ENCODE measurements around the gene GOLGA7B.

The GOLGA7B gene

DNA sequence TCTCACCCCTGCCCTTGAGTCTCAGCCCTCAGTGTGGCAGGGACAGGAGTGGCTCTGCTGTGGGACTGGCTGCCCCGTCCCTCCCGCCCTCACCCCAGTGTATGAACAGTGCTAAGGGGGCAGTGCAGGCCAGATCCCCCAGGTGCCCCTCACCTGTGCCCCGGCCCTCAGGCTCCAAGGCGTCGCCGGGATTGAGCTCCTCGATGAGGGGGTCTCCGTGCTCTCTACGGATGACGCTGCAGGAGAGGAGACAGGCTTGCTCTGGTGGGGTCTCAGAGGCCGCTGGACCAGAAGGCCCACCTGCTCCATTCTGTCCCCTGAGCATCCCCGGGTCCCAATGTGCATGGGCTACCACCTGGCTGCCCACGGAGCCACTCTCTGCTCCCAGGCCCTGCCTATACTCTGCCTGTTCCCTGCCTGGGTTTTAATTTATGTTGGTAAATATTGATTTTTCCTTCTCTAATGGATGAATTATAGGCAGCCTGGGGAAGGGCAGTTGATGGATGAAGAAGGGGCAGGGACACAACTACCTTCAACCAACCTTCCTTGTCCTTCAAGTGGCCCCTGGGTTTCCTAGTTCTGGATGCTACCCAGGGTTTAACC lies 47.2 kb downstream of the GOLGA7B start:
- no peak for DNase-seq

DNA sequence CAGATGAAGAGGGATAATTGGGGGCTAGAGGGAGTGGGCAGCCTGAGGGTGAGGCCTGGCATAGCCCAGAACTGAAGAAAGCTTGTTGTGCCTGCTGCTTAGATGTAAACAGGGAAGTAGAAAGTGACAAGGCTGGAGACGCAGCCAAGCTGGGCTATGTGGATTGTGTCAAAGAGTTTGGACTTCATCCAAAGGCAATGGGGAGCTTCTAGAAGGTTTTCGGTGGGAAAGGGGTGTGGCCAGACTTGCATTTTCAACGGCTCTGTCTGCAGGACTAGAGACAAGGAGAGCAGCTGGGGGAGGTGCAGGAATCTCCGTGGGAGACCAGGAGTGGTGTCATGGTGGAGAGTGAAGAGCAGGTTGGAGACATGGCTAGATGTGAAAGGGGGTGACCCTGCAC lies 48.8 kb downstream of the GOLGA7B start:
- DNase-seq, result no peak

DNA sequence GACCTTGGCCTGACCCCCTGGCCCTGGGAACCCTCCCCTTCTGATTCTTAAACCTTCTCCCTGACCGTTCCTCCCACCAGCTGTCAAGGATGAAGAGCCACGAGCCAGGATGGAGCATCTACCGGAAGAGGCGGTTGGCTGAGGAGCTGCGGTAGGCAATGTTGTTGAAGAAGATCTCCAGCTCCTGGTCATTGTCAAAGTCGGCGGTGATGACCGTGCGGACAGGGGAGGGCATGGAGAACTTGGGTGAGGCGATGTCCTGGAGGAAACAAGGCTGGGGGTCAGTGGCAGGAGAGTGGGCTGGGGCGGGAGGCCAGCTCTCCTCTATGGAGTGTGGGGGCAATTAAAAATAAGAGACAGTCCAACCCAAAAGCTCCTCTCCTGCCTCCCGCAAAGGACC lies 51.7 kb downstream of the GOLGA7B start:
- DNase-seq, result no peak

DNA sequence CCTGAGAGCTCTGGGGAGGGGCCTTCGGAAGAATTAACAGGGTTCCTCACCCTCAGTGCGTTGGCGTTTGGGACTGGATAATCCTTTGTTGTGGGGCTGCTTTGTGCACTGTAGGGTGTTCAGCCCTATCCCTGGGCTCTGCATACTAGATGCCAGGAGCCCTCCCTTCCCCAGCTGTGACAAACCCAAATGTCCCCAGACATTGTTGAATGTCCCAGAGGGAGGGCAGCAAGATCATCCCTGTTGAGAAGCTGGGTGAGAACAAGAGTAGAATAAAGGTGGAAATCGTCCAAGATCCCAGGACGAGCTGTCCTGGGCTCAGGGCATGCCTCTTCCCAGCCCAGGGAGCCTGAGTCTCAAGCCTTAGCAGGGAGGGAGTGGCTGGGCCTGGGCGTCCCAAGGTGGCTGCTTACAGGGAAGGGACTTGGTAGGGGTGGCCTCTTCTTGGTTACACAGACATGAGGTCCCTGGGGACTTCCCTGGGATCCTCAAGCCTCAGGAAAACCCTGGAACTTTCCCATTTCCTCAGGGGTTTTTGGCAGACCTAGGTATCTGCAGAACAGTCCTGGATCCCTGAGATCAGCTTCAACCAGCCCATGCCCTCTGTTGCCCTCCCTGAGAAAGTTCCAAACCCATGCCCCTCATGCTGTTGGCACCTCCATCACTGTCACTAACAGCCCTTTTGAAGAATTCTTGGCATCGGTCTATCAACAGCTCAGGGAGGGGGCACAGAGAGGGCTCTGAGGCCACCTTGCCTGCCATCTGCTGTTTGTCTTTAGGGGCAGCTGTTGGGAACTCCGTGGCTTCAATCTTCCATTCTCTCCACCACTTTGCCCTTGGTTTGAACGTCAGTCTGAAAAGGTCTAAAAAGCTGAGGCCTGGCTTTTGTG lies 53.7 kb downstream of the GOLGA7B start:
- DNase-seq, result no peak

DNA sequence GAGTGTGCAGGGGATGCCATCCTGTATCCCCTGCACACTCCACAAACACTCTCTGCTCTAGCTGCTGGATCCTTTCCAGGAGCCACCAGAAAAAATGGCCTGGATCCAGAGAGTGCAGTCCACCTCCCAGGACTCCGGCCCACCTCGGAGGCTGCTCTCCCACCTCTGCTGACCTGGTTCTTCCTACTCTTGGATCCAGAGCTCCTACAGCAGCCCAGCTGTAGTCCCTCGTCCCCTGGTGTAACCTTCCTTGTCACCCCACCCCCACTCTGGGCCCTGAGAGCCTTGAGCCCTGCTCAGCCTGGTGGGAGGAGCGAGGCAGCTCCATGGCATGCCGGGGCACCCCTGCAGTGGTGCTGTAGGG lies 54.4 kb downstream of the GOLGA7B start:
- DNase-seq, result no peak

DNA sequence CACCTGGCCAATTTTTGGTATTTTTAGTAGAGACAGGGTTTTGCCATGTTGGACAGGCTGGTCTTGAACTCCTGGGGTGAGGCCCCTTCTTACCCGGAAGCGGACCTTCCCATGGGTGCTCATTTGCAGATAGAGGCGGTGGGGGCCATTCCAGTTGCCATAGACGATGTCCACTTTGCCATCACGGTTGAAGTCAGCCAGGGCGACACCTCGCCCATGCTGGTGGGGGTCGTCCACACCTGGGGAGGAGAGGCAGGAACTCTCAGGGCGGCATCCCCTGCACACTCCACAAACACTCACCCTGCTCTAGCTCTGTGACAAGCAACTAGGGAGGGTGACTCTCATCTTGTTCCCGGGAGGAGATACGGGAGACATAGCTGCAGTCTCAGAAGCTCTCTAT lies 54.9 kb downstream of the GOLGA7B start:
- DNase-seq, result no peak

DNA sequence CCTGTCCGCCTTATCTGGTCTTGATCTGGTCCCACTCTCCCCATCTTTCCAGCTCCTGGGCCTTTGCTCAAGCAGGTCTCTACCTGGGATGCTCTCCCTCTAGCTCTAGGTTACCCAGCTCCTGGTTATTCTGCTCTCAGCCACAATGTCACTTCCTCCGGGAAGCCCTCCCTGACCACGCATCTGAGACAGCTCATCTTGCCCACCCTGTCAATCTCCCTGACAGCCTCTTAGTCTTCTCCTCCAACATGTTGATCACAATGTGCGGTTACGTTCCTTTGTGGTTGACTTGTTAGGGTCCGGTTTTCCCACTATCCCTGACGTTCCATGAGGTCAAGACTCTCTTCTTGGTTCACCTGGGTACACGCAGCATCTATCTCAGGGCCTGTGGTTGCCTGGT lies 55.6 kb downstream of the GOLGA7B start:
- no peak for DNase-seq

DNA sequence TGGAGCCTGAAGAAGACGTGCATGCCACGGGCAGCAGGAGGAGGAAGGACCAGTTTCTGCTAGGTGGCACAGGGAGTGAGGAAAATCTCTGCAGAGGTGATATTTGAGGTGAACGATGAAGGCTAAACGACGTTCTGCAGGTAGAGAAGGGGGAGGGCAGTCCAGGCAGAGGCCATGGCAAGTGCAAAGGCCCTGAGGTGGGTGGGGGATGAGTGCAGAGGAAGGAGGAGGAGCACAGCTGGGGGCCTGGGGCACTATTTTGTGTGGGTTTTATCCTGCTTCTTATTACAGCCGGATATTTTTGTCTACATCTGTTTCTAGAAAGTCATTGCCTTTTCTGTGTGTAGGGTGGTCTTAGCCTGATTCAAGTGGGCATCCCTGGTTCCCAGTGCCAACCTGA lies 57.6 kb downstream of the GOLGA7B start:
- DNase-seq, result no peak

DNA sequence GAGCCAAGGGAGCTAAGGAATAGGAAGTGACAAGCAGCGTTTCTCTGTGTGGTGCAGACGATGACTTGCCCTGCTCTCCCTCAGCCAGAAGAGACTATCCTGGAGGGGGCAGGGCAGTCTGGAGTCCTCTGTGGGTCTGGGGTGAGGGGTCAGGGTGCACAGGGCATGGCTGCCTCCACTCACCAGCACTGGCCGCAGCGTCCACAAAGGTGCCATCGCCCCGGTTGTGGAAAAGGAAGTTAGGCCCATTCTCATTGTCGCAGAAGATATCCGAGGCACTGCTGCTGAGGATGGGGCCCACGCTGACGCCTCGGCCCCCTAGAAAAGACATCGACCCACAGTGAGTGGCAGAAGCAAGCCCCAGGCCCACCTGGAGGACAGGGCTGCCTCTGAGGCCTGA lies 58.2 kb downstream of the GOLGA7B start:
- DNase-seq, result no peak

DNA sequence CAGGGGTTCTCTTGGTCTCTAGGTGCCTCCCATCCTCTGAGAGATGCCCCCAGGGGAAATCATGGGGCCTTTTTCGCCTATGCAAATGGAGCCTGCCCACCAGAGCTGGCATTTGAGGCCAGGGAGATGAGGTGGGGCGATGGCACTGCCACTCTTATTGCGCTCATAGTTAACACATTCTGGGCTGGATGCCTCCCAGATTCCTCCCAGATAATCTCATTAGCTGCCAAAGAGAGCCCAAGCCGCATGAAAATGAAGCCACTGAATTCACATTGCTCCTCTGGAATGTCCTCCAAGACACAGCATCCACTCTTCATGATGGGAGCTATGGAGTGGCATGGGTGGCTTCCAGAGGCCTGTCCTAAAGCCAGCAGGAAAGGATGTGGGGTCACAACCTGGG lies 61.0 kb downstream of the GOLGA7B start:
- no peak for DNase-seq

DNA sequence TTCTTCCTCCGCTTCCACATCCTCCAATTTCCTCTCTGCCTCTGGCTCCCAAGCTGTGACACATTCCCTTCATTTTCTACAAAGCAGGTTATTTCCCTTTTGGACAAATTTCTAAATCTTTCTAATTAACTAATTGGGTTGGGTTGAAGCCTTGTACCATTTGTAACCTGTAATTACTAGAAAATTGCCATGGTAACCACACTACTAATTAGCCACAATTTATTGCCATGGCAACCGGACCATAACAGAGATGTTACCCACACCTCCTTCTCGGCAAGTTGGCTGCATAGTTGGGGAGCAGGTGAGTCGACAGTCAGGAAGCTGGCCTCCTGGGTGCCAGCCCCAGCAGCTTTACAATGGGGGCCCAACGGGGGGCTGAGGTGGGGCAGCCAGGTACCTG lies 61.6 kb downstream of the GOLGA7B start:
- DNase-seq, result no peak

DNA sequence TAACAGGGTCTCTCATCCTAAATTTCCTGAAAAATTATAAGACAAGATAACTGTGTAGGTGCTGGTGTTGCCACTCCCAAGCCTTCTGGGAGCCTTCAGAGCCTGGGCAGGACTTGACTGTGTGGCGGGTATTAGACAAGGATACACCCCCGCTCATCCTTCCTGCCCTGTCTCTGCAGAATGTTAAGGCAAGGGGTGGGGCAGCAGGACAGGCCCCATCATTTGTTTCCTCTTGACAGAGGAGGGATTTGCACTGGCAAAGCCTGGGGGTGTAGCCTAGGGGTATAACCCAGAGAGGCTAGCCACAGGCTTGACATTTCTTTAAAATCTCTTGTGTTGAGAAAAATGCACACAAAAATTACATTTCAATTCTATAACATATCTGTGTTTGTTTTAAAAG lies 63.5 kb downstream of the GOLGA7B start:
- no peak for DNase-seq

DNA sequence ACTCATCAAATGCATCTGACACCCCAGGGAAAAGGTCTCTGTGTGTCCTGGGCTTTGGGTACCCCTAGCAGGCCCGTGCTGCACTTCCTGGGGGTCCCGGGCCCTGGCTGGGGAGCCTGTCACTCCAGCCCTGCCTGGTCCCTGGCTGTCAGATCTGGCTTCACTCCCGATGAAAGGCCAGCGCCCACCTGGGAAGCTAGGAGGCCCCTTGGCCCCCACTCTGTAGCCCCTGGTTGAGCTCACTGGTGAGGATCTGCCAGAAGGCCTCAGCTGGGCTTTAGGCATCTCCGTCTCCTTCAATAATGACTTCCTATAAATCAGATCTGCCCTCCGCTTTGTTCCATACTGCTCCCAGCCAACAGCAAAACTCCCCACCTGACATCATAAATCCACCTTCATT lies 64.0 kb downstream of the GOLGA7B start:
- no peak for DNase-seq

DNA sequence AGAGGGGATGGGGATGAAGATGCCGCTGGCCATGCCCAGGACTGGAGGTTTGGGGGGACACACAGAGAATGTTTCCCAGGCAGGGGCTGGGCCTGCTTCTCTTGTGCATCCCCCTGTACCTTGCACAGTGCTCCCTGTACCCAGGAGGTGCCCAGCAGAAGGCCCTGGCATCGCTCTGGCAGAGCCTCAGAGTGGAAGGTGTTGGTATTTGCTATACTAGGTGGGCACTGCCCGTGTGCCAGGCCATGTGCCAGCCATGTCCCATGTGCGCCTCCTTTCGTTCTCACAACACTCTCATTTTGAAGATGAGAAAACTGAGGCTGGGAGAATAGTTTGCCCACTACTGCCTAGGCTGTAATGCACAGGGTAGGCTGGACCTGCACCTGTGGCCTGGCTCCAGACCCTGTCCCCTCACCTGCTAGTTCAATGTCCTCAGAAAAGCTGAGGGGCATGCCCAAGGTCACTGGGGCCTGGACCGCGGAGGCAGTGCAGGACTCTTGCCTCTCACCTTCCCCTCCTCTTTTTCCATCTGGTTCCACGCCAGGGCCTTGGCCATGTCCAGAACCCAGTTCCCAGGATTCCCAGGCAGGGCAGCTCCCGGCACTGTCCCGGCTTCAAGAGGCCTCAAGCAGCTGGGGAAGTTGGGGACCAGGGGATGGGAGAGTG lies 64.7 kb downstream of the GOLGA7B start:
- DNase-seq, result no peak

DNA sequence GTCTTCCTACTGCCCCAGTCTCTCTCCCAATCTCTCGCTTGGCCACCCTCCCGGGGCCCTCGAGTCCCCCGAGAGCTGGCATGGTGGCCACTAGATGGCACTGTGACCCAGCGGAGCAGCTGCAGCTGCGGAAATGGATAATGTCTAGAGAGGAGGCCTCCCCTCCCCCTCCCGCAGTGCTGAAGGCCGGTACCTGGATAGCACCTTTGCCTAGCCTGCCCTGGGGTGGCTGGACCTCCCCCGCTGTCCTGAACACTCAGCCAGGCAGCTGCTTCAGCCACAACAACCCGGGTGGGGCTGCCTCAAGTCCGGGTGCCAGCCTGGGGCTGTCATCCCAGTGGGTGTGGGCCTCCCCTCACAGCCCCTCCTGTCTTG lies 65.2 kb downstream of the GOLGA7B start:
- DNase-seq, result no peak

DNA sequence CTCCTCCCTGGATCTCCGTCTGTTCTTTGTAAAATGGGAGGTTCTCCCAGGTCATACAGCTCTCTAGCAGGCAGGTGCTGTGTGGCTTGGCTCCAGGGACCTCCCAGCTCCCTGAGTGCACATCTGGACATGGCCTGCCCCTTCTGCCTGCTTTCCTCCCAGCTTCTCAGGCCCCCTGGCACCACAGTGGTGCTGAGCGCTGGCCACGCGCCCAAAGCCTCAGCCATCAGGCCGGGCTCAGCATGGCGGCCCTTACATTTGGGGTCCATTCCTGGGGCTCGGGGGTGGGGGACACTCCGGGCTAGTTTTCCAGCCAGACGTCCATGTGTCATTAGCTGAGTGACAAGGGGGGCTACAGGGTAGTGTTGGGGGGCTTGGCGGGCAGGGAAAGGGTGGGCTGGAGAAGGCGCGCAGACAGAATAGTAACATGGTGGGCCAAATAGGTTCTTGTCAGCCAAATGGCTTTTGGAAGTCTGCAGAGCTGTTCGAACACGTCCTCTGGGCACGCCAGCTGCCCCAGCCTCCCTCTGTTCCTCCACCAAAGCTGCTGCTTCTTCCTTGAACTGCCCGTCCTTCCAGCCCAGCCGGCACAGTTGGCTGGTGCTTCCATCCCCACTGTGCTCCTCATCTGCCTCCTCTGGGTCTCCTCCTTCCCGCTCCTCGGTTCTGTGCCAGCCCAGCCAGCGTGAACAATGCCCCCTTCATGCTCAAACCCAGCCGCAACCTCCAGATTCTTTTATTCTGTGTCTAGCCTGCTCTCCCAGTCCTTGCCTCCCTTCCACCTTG lies 65.9 kb downstream of the GOLGA7B start:
- DNase-seq, result no peak

DNA sequence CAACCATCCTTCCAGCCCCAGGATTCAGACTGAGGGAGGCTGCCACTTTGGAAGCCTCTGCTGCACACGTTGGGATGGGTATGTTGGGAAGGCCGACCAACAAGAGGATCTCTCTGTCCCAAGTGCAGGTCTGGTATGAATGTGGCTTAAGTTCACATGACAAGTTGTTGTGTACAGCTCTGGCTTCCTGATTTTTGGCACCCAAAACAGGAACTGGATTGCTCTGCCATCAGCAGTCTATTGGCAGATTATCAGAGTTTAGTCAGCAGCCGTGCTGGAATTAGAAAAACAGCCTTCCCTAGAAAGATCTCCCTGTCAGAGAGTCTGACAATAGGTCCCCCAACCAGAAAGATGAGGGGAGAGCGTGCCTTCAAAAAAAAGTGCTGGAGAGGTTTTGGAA lies 66.9 kb downstream of the GOLGA7B start:
- no peak for DNase-seq

DNA sequence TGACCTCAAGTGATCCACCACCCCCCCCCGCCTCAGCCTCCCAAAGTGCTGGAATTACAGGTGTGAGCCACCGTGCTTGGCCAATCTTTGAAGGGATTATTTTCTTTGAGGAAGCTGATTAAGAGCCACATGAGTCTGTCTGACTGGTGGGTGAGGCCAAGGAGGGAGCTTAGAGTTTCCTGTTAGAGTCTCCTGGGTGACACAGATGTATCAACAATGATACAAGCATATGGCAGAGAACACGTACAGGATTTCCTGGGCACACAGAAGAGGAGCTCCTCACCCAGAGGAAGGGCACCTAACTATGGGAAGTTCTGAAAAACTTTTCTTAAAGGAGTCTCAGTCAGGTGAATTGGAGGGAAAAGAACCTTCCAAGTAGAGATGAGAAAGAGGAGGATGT lies 69.4 kb downstream of the GOLGA7B start:
- DNase-seq, result no peak

DNA sequence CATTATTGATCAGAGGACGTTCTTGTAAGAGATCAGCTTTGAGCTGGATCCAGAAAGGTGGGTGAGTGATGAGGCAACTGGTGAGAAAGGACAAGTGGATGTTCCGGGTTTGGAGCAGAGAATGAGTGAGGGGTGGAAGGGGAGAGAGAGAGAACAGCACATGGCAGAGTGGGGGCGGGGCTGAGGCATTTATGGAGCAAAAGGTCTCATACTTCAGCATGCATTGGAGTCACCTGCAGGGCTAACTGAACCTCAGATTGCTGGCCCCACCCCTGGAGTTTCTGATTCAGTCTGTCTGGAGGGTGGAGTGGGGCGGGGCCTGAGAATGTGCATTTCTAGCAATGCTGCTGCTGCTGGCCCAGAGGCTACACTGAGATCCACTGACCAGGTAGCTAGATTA lies 71.2 kb downstream of the GOLGA7B start:
- no peak for DNase-seq

All from GF-D8 (cell line).